Activated naive CD4-positive, alpha-beta T cell treated with anti-CD3 and anti-CD28 coated beads, Interleukin-2, amount 10 ng/mL, durations not matched to agents 7 days and 5 days (primary cell): ENCODE data around the gene IKBKE.

Experiments used
- CTCF ChIA-PET: fragments of 350-600 bp; sonication (Branson Sonifier 250); formaldehyde crosslinking; loops from one replicate; lab custom pipeline; 2021; ENCODE audit warnings: antibody characterized with exemption; lab: Charles Lee
- DNase-seq: peaks from one replicate; pipeline ENCODE4 v3.0.0-alpha.2; 2020
- H3K27ac Mint-ChIP-seq: one replicate; pipeline ENCODE4 v1.8.0; 2021; ENCODE audit warnings: mild to moderate bottlenecking, moderate library complexity, mixed read lengths
- H3K27me3 Mint-ChIP-seq: one replicate; pipeline ENCODE4 v1.8.0; 2021; ENCODE audit warnings: mild to moderate bottlenecking, mixed read lengths
- H3K36me3 Mint-ChIP-seq: one replicate; pipeline ENCODE4 v1.8.0; 2021; ENCODE audit warnings: mixed read lengths
- H3K4me1 Mint-ChIP-seq: one replicate; pipeline ENCODE4 v1.8.0; 2021; ENCODE audit warnings: mixed read lengths
- H3K4me3 Mint-ChIP-seq: one replicate; pipeline ENCODE4 v1.8.0; 2021; ENCODE audit warnings: mild to moderate bottlenecking, moderate library complexity, mixed read lengths
- H3K9me3 Mint-ChIP-seq: one replicate; pipeline ENCODE4 v1.8.0; 2021; ENCODE audit warnings: mixed read lengths

The IKBKE gene

GRCh38 chr1:206524739-206525364 is 54.6 kb downstream of the IKBKE start:
- H3K27ac Mint-ChIP-seq: no peak overlapping the region

GRCh38 chr1:206526064-206526911 is 56.0 kb downstream of the IKBKE start:
- H3K9me3 Mint-ChIP-seq: no peaks in the 10 kb centered on the region

More at GRCh38 chr1:206524739-206525364, 54.6 kb downstream of the IKBKE start:
- peak; percentile 28 for DNase-seq
- H3K27me3 Mint-ChIP-seq: peaks cover 19% of the 10 kb centered on the region
- CTCF ChIA-PET: interaction anchor here (1.4 kb wide), 1 partner anchor 20 kb away, joined by 3 read pairs; no protein-coding TSS in a partner anchor
- H3K4me1 Mint-ChIP-seq: peaks cover 4% of the 10 kb centered on the region
- H3K9me3 Mint-ChIP-seq: no peaks in the 10 kb centered on the region
- no peaks in the 10 kb centered on the region for H3K36me3 Mint-ChIP-seq
- H3K4me3 Mint-ChIP-seq: no peak overlapping the region

DNA sequence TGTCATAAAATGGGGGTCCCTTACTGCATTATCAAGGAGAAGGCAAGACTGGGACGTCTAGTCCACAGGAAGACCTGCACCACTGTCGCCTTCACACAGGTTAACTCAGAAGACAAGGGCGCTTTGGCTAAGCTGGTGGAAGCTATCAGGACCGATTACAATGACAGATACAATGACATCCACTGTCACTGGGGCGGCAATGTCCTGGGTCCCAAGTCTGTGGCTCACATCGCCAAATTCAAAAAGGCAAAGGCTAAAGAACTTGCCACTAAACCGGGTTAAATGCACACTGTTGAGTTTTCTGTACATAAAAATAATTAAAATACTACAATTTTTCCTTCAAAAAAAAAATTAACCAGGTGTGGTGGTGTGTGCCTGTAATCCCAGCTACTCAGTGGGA is 59.1 kb downstream of the IKBKE start:
- Mint-ChIP-seq H3K4me3 (no peak overlapping the region), H3K4me1 (peaks cover 4% of the 10 kb centered on the region), H3K27ac (no peak overlapping the region), H3K9me3 (no peaks in the 10 kb centered on the region), H3K36me3 (no peaks in the 10 kb centered on the region), H3K27me3 (peaks cover 20% of the 10 kb centered on the region)
- DNase-seq: no peak
- CTCF ChIA-PET: interaction anchor here (0.7 kb wide), 2 partner anchors 27 to 67 kb away, joined by 3 to 4 read pairs; no protein-coding TSS in a partner anchor

More at GRCh38 chr1:206526064-206526911, 56.0 kb downstream of the IKBKE start:
- Mint-ChIP-seq H3K36me3 (no peaks in the 10 kb centered on the region), H3K4me3 (no peak overlapping the region), H3K4me1 (peaks cover 4% of the 10 kb centered on the region), H3K27me3 (peaks cover 25% of the 10 kb centered on the region), H3K27ac (no peak overlapping the region)
- CTCF ChIA-PET: interaction anchor here (1.2 to 1.4 kb wide), 2 partner anchors 18 to 47 kb away, joined by 3 to 4 read pairs; no protein-coding TSS in a partner anchor
- no peak for DNase-seq

DNA sequence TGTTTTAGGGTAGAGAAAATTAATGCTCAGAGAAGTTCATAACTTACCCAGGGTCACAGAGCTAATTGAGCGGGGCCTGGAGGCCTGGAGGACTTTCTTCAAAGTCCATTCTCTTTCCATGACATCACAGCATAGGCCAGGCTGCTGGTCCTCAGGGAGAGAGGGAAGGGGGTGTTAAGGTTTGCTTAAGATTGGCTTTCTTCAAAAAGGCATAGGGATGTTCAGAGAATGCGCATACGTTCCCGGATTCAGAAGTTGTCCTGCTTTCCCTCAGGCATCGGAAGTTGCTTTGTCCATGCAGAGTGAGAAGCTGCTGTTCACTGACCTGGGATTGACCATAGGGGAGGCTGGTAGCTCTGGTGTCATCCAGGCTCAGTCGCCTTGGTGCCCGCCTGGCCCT is 62.1 kb downstream of the IKBKE start:
- Mint-ChIP-seq H3K9me3 (no peaks in the 10 kb centered on the region), H3K4me3 (no peak overlapping the region), H3K27ac (no peak overlapping the region), H3K4me1 (no peaks in the 10 kb centered on the region), H3K36me3 (no peaks in the 10 kb centered on the region), H3K27me3 (peaks cover 41% of the 10 kb centered on the region)
- CTCF ChIA-PET: interaction anchor here (1.8 to 1.9 kb wide), 2 partner anchors 9 to 13 kb away, joined by 4 to 5 read pairs; no protein-coding TSS in a partner anchor
- DNase-seq: no peak

- Mint-ChIP-seq H3K27me3 (peaks cover 45% of the 10 kb centered on the region), H3K27ac (no peak overlapping the region), H3K4me3 (no peak overlapping the region), H3K9me3 (no peaks in the 10 kb centered on the region), H3K36me3 (no peaks in the 10 kb centered on the region), H3K4me1 (no peaks in the 10 kb centered on the region)
- peak; percentile 10 for DNase-seq
- CTCF ChIA-PET: interaction anchor here (0.9 to 2.4 kb wide), 4 partner anchors 11 to 130 kb away, joined by 3 to 9 read pairs (median 3); no protein-coding TSS in a partner anchor
These were observed 64.3 kb downstream of the IKBKE start for GRCh38 chr1:206534552-206534951.

GRCh38 chr1:206535853-206536188 is 65.5 kb downstream of the IKBKE start:
- peak; percentile 8 for DNase-seq
- Mint-ChIP-seq H3K27ac (no peak overlapping the region), H3K36me3 (no peaks in the 10 kb centered on the region), H3K4me1 (peaks cover 3% of the 10 kb centered on the region), H3K27me3 (peaks cover 43% of the 10 kb centered on the region), H3K9me3 (no peaks in the 10 kb centered on the region), H3K4me3 (no peak overlapping the region)
- CTCF ChIA-PET: interaction anchor here (0.9 to 2.4 kb wide), 4 partner anchors 9 to 48 kb away, joined by 3 to 9 read pairs (median 6); no protein-coding TSS in a partner anchor

GRCh38 chr1:206537141-206537540 is 66.9 kb downstream of the IKBKE start:
- peaks cover 3% of the 10 kb centered on the region for H3K4me1 Mint-ChIP-seq
- H3K36me3 Mint-ChIP-seq: no peaks in the 10 kb centered on the region
- H3K27ac Mint-ChIP-seq: no peak overlapping the region
- no peaks in the 10 kb centered on the region for H3K9me3 Mint-ChIP-seq
- CTCF ChIA-PET: interaction anchor here (1.2 to 2.3 kb wide), 4 partner anchors 47 to 126 kb away, joined by 3 to 7 read pairs (median 5); no protein-coding TSS in a partner anchor
- H3K4me3 Mint-ChIP-seq: no peak overlapping the region
- peak; percentile 3 for DNase-seq
- peaks cover 36% of the 10 kb centered on the region for H3K27me3 Mint-ChIP-seq

DNA sequence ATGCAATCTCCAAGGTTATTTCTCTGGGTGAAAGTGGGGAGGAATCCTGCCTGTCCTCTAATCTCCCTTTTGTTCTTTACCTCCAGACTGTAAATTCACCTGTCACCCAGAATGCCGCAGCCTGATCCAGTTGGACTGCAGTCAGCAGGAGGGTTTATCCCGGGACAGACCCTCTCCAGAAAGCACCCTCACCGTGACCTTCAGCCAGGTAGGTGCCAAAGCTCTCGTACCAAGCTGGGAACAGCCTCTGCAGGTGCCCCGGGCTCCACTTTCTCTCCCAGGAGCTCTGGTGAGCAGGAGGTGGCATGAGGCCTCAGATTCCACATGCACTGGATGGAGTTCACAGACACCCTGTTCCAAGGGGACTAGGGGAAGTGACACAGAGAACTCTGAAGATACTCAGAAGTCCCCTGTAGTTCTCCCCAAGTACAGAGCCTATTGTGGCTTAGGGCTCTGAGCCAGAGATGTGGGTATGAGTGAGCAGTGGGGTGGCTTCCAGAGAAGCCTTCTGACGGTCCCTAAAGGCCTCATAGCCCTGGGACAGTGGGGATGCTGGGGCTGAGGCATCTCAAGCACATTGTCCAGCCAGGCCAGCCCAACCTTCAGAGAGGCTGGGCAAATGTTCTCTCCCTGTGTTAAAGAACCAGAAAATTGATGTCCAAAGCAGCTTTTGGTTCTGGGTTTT is 68.0 kb downstream of the IKBKE start:
- Mint-ChIP-seq H3K9me3 (no peaks in the 10 kb centered on the region), H3K27me3 (peaks cover 36% of the 10 kb centered on the region), H3K4me1 (peaks cover 3% of the 10 kb centered on the region), H3K36me3 (no peaks in the 10 kb centered on the region), H3K4me3 (no peak overlapping the region), H3K27ac (no peak overlapping the region)
- CTCF ChIA-PET: interaction anchor here (1.2 kb wide), 1 partner anchor 125 kb away, joined by 4 read pairs; no protein-coding TSS in a partner anchor
- DNase-seq: peak; percentile 19

- H3K36me3 Mint-ChIP-seq: no peaks in the 10 kb centered on the region
- CTCF ChIA-PET: interaction anchor here (10.1 kb wide), 1 partner anchor 43 kb away, joined by 255 read pairs; no protein-coding TSS in a partner anchor
These were observed 68.8 kb downstream of the IKBKE start for GRCh38 chr1:206538901-206539640.

GRCh38 chr1:206540044-206540780 is 69.9 kb downstream of the IKBKE start:
- Mint-ChIP-seq H3K4me1 (peaks cover 13% of the 10 kb centered on the region), H3K4me3 (no peak overlapping the region), H3K36me3 (no peaks in the 10 kb centered on the region), H3K27ac (no peak overlapping the region), H3K9me3 (no peaks in the 10 kb centered on the region), H3K27me3 (peaks cover 26% of the 10 kb centered on the region)
- peak; percentile 17 for DNase-seq
- CTCF ChIA-PET: interaction anchor here (0.7 to 10.1 kb wide), 5 partner anchors 8 to 123 kb away, joined by 3 to 255 read pairs (median 4); no protein-coding TSS in a partner anchor

More at GRCh38 chr1:206538901-206539640, 68.8 kb downstream of the IKBKE start:
- peaks cover 3% of the 10 kb centered on the region for H3K4me1 Mint-ChIP-seq
- H3K9me3 Mint-ChIP-seq: no peaks in the 10 kb centered on the region
- no peak overlapping the region for H3K4me3 Mint-ChIP-seq
- DNase-seq: no peak
- H3K27ac Mint-ChIP-seq: no peak overlapping the region
- H3K27me3 Mint-ChIP-seq: peaks cover 36% of the 10 kb centered on the region

DNA sequence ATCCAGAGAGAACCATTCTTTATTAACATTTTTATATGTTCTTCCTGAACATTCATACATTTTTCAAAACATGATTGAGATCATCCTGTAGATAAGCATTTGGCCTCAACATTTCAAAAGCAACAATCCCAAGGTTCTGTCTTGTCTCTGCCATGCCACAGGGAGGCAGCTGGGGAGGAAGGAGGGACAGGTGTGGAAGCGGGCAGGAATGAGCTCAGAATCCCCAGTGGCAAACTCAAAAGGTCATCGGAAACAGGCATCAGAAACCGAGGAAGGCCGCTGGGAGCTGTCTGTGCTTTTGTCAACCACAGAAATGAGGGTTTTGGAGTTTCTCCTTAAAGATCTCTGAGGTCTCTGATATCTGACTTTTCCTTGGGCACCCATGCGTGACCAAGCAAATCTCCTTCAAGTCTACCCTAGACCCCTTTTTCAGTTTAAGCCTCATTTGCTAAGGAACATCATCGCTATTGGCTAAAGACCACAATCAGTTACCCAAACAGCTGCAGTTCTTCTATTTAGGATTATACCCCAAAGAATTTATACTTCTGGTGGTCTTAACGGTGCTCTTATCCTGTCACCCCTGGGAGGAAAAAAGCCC is 71.1 kb downstream of the IKBKE start:
- no peak overlapping the region for H3K4me3 Mint-ChIP-seq
- no peaks in the 10 kb centered on the region for H3K36me3 Mint-ChIP-seq
- H3K27me3 Mint-ChIP-seq: peaks cover 17% of the 10 kb centered on the region
- no peak overlapping the region for H3K27ac Mint-ChIP-seq
- peaks cover 19% of the 10 kb centered on the region for H3K4me1 Mint-ChIP-seq
- no peaks in the 10 kb centered on the region for H3K9me3 Mint-ChIP-seq
- no peak for DNase-seq
- CTCF ChIA-PET: interaction anchor here (0.7 to 10.1 kb wide), 7 partner anchors 9 to 122 kb away, joined by 3 to 255 read pairs (median 4); no protein-coding TSS in a partner anchor

GRCh38 chr1:206544562-206545257 is 74.4 kb downstream of the IKBKE start:
- CTCF ChIA-PET: interaction anchor here (0.6 to 10.1 kb wide), 36 partner anchors 9 to 122 kb away, joined by 3 to 255 read pairs (median 4); partner anchors contain the start of gene EIF2D
- Mint-ChIP-seq H3K27ac (no peak overlapping the region), H3K9me3 (no peaks in the 10 kb centered on the region), H3K27me3 (no peaks in the 10 kb centered on the region), H3K4me1 (peaks cover 21% of the 10 kb centered on the region), H3K36me3 (no peaks in the 10 kb centered on the region), H3K4me3 (no peak overlapping the region)
- DNase-seq: peak; percentile 87
